D721Med (cell line): ENCODE results near the gene ITGA2B.

Experiments used
- DNase-seq: peaks from one replicate; pipeline ENCODE4 v3.0.0; 2011; ENCODE audit warnings: low spot score; ENCODE audit not compliant: insufficient read length
- FAIRE-seq: peaks from 2 replicates; lab custom pipeline; 2011; peaks lifted over from hg19 to GRCh38; lab: Jason Lieb, UNC
- TF ChIP-seq, protein P1 (sequence below): IDR thresholded peaks from 2 replicates; pipeline ENCODE4 v1.5.1; 2012; ENCODE audit warnings: mild to moderate bottlenecking, control low read depth; ENCODE audit not compliant: insufficient read depth; ENCODE audit errors: missing control alignments

Gene ITGA2B

DNA sequence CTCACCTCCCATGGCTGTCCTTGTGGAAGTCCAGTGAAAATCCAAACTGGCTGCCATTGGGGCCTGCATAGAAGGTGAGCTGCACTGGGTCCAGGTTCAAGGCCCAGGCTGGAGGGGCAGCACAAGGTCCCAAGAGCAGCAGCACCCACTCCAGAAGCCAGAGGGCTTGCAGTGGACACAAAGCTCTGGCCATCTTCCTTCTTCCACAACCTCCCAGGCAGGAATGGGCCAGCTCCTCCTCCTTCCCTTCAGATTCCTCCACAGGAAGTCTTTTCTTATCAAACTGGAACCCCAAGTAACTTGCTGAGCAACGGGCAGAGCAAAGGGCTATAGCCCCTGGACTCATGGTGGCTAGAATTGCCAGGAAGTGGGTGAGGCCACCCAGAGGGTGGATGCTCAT is at the start of gene ITGA2B:
Gene ITGA2B (minus strand): TSS at position 369 of the 400 bp plus-strand sequence. CDS start 176 bp downstream, at position 193.
- TF ChIP-seq, protein P1, sequence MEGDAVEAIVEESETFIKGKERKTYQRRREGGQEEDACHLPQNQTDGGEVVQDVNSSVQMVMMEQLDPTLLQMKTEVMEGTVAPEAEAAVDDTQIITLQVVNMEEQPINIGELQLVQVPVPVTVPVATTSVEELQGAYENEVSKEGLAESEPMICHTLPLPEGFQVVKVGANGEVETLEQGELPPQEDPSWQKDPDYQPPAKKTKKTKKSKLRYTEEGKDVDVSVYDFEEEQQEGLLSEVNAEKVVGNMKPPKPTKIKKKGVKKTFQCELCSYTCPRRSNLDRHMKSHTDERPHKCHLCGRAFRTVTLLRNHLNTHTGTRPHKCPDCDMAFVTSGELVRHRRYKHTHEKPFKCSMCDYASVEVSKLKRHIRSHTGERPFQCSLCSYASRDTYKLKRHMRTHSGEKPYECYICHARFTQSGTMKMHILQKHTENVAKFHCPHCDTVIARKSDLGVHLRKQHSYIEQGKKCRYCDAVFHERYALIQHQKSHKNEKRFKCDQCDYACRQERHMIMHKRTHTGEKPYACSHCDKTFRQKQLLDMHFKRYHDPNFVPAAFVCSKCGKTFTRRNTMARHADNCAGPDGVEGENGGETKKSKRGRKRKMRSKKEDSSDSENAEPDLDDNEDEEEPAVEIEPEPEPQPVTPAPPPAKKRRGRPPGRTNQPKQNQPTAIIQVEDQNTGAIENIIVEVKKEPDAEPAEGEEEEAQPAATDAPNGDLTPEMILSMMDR: no peak
- no peak for DNase-seq
- no peak for FAIRE-seq

- DNase-seq: no peak
- TF ChIP-seq, protein P1: no peak
- FAIRE-seq: no peak
These were observed 49.7 kb upstream of the ITGA2B start for GRCh38 chr17:44439168-44439567.

GRCh38 chr17:44438636-44439035 is 49.2 kb upstream of the ITGA2B start:
- TF ChIP-seq, protein P1: no peak
- FAIRE-seq: no peak

DNA sequence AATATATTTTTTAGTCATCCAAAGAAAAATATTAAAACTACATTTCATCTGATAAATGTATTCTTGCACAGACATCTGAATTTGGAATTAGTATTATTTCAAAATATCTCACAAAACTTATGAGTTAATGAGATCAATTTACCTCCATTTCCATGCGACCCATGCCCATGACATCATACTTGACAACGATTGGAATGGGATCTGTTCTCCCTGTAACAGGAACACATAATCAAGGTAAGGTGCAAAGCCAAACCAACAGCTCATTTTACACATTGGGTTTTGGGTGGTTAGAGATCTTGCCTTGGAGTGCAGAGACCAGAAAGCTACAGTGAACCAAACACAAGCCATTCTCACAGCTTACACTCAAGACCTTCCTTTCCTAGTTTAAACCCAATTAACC is 46.9 kb upstream of the ITGA2B start:
- TF ChIP-seq, protein P1: no peak
- FAIRE-seq: no peak
- DNase-seq: no peak

More at GRCh38 chr17:44438636-44439035, 49.2 kb upstream of the ITGA2B start:
- DNase-seq: no peak

DNA sequence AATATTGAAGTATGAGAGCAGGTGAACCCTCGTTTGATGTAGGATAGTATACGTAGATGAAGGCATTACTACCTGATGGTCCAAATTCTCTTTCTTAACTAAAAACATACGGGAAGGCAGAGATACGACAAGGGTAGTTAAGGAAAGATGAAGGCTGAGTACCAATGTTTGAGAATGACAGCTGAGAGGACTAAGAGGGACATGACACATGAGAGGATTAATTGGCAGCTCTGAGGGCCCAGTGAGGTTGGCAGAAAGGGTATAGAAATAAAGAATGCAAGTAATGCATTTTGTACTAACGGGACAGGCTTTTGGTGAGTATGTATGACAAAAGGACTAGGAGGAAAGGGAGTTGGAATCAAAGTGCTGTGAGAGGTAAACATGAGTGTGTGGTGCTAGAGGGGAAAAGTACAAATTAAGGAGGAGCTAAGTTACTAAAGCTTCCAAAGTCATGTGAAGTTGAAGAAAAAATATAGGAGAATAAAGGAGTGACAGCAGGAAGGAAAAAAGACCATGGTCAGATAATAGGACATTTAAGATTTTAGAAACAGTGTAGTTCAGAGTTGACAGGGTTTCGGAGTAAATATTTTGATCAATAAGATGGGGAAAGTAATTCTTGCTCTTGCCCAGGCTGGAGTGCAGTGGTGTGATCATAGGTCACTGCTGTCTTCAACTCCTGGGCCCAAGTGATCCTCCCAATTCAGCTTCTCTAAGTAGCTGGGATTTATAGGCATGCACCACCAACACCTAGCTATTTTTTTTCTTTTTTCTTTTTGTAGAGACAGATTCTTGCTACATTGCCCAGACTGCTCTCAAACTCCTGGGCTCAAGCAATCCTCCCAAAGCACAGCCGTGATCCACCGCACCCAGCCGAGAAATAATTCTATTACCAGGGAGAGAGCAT is 43.1 kb upstream of the ITGA2B start:
- no peak for FAIRE-seq
- no peak for DNase-seq
- TF ChIP-seq, protein P1: no peak

DNA sequence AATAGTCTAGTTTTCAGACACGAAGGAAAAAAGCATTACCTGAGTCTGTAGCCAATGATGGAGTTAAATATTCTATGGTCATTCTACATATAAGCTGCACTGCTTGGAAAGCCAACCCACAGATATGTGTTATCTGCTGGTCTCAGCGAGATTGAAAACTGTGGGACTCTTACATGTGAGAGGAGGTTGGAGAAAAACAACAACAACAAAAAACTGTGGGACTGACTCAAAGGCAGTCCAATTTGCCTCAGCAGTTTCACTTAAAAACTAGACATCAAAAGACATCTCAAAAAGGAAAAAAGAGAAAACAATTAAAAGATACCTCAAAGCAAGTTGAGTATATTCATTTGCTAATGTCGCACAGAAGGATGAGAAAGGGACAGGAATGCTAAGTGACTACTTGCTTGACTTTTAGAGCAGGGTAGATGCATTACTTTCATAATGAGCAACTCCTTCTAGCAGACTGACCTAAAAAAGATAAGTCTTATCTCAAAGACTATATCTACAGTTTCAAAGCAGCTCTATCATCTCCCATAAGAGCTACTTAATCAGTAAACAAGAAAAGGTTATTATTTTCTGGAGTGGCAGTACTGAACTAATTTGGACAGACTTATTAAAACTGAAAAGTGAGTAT is 35.5 kb upstream of the ITGA2B start:
- no peak for FAIRE-seq
- TF ChIP-seq, protein P1: no peak
- no peak for DNase-seq
